GM18873 (cell line): ENCODE measurements around the gene TMEM234.

Experiments
- ATAC-seq: cut with Tn5 transposase; IDR thresholded peaks from one replicate; pipeline ENCODE4 v1.9.1; 2021; ENCODE audit warnings: mild to moderate bottlenecking, moderate library complexity, moderate number of reproducible peaks; ENCODE audit not compliant: unreplicated experiment, low FRiP score

The TMEM234 gene

GRCh38 chr1:32180186-32181060 is 41.7 kb downstream of the TMEM234 start:
- ATAC-seq = no peak

DNA sequence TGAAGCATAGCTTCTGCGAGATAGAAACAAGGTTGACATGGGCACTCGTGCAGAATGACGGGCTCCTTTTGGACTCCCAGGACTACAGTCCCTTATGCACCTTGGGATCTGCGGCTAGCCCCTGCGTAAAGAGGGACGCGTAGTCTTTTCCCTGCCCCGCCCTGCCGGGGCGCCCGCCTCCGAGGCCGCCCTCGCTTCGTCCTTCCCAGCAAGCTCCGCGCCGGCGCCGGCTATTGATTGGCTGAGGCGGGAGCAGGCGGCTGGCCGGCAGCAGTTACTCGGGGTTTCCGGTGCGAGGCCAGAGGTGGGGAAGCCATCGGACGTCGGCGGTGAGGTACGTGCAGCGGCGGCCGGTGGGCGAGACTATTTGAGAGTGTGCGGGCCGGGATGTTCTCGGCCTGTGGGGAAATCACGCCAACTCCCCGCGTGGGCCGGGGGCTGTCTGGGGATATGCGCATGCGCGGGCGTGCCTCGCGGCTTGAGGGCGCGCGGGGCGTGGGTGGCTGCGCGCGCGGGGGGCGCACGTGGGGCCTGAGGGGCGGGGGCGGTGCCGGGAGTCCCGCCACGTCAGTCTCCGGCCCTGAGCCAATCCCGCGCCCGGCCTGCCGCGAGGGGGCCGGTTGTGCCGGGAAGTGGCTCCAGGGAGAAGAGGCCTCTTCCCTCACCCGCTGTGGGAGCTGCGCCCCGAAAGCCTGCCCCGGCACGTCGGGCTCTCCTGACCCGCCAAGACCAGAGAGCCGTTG is 42.5 kb downstream of the TMEM234 start, which contains the start of gene TXLNA:
Gene TXLNA, plus strand, starts transcription at position 233 of the 743 bp plus-strand sequence. CDS start 671 bp downstream, outside the sequence.
- peak; percentile 68 for ATAC-seq

- peak; percentile 13 for ATAC-seq
Observed at GRCh38 chr1:32179193-32179442, 43.0 kb downstream of the TMEM234 start.

DNA sequence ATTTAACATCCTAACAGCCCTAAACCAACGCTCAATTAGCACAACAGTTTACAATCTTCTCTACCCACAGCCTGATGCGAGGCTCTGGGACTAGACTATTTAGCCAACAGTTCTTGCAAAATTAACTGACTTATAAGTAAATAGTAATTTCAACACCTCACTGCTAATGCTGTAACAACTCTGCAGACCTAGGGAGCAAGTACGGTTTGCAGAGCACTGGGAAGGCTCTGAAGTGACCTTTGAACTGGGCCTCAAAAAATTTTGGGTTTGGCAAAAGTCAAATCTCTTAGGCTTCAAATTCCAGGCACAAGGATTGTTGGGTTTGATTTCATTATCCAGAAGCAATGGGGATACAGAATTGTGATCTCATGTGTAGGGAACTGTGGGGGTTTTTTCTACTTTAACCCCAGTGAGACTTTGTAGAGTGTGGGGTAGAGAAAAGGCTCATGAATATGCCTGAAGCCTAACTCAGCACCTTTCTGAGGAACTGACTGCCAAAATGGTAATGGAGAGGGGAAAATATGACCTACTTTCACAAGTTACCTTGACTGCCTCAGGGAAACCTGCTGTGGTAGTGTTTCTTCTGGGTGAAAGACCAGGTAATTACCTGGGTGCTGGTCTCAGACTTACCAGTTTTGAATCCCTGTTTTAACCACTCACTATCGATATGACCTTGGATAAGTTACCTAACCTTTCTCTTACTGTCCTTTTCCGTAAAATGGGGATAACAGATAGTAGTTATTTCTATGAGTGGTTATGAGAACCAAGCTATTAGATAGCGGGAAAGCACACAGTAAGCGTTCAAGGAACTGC is 43.6 kb downstream of the TMEM234 start:
- ATAC-seq = no peak

- ATAC-seq = no peak
Observed at GRCh38 chr1:32172621-32173245, 49.4 kb downstream of the TMEM234 start.

GRCh38 chr1:32170991-32171390 is 51.2 kb downstream of the TMEM234 start:
- ATAC-seq = no peak
